Inferior parietal cortex (tissue), 1 donor: Measurements from ENCODE around the gene HPD.
A peak's percentile ranks its signal among the peaks of the same experiment; 100 is the strongest.

ENCODE experiments used
- DNase-seq: peaks from one replicate; pipeline ENCODE4 v3.0.0-alpha.2; 2016; ENCODE audit errors: extremely low spot score

Gene HPD

DNA sequence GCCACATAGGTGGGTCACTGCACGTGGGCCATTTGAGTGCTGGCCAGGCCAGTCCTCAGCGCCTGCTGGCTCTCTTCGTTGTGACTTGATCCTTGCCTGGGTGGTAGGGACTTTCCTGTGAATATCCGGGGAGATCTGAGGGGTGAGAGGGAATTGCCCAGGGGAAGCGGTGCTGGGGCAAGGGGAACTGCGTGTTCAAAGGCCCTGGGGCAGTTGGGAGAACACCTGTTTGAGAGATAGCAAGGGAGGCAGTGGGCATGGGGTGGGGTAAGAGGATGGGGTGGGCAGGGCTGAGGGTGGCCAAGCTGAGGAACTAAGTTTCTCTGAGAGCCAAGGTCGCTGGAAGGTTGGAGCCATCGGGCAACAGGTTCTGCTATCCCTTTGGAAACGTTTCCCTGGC, 29.8 kb downstream of the HPD start:
- no peak for DNase-seq

DNA sequence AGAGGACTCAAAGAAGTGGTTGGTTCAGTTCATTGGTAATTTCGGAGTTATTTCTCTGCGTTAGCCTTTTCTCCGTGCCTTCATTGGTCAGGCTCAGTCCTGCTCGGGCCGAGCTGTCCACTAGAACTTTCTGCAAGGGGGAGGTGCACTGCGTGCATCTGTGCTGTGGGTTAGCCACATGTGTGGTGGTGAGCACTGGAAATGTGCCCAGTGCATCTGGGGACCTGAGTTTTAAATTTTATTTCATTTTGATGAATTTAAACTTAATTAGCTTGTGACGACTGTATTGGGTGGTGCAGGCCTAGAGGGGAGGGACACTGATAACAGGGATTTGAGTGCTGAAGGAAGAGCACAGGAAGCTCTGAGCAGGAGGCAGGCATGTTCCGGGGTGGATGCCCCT, 30.4 kb downstream of the HPD start:
- no peak for DNase-seq

DNA sequence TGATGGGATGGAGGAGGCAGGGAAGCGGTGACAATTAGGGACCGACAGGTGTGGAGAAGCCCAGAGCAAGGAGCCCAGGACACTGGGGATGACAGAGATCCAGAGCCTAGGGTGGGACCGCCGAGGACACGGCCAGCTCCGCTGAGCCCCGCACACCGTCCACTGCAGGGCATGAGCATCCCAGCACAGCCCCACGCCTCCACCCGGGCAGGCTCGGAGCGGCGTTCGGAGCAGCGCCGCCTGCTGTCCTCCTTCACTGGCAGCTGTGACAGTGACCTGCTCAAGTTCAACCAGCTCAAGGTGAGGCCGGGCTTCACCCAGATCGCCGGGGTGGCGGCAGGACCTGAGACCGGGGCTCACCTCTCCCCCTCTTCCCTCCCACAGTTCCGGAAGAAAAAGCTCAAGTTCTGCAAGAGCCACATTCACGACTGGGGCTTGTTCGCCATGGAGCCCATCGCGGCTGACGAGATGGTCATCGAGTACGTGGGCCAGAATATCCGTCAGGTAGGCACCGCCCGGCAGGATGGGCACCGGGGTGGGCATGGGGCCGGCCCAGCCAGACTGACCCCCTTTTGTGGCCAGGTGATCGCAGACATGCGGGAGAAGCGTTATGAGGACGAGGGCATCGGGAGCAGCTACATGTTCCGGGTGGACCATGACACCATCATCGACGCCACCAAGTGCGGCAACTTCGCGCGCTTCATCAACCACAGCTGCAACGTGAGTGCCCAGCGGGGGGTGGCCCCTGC, 31.1 kb downstream of the HPD start:
- DNase-seq = no peak

DNA sequence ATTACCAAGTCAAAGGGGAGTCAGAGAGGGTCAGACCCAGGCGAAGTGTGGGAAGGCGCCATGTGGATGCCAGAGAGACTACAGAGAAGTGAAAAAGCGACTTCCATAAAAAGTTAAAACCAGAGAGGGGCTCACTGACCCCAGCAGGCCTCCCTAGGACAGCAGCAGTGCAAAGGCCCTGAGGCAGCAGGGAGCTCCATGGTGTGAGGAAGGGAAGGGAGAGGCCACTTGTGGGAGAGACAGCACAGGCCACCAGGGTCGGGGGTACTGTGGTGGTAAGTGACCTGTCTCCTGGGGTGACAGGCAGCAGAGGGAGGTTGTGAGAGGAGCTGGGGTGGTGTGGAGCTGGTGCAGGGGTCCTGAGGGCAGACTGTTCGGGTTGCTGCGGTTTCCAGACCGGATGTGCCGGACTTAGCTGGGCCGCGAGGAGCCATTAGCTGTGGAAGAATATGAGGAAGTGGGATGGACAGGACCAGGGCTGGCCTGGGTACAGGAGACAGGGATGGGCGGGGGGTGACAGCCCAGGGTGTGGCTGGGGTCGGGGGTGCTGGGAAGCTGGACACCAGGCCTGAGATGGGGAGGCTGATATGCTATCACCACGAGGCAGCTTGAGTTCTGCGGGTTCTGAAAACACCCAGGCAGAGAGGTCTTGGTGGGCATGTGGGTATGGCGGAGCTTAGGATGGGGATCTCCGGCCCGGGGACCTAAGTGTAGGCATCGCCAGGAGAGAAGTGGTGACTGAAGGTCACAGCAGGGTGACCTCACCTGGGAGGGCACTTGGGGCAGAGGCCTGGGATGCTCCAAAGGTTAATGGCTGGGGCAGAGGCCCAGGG, 32.1 kb downstream of the HPD start:
- no peak for DNase-seq

DNA sequence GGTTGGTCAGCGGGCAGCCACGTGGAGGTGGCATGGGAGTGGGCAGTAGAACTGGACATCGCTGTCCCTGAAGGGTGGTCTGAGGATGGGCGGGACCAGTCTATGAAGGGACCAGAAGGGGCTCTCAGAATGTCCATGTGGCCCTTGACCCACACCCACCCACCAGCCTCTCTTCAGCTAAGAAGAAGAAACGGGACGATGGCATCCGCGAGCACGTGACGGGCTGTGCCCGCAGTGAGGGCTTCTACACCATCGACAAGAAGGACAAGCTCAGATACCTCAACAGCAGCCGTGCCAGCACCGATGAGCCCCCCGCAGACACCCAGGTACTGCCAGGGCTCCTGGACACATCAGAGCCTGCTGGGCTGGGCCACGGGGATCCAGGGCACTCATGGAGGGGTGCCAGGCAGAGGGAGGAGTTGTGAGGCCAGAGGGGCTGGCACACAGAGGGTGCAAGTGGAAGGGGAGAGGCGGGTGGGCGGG, 33.6 kb downstream of the HPD start:
- no peak for DNase-seq

DNA sequence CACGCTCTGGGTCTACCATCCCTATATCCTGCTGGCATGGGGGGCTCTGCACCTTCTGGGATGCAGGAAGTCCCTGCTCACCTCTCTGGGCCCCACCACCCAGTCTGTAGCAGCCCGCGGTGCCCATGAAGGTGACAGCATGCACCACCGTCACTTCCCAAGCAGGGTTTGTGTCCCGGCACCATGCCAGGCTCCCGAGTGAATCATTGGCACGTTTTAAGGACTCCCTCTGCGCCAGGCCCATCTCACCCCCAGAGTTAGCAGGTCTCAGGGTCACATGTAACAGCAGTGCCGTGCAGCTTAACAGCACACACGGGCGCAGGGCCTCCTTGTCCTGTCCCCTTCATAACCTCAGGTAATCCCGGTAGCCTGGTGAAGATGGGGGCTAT, 34.9 kb downstream of the HPD start:
- DNase-seq = no peak

DNA sequence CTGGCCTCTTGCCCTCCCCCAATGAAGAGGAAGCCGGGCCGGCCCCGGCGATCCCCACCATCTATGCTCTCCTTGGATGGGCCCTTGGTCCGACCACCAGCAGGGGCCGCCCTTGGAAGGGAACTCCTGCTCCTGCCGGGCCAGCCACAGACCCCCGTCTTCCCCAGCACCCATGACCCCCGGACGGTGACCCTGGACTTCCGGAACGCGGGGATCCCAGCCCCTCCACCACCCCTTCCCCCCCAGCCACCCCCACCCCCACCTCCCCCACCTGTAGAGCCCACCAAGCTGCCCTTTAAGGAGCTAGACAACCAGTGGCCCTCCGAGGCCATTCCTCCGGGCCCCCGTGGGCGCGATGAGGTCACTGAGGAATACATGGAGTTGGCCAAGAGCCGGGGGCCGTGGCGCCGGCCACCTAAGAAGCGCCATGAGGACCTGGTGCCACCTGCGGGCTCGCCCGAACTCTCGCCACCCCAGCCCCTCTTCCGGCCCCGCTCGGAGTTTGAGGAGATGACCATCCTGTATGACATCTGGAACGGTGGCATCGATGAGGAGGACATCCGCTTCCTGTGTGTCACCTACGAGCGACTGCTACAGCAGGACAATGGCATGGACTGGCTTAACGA, 35.4 kb downstream of the HPD start:
- no peak for DNase-seq

DNA sequence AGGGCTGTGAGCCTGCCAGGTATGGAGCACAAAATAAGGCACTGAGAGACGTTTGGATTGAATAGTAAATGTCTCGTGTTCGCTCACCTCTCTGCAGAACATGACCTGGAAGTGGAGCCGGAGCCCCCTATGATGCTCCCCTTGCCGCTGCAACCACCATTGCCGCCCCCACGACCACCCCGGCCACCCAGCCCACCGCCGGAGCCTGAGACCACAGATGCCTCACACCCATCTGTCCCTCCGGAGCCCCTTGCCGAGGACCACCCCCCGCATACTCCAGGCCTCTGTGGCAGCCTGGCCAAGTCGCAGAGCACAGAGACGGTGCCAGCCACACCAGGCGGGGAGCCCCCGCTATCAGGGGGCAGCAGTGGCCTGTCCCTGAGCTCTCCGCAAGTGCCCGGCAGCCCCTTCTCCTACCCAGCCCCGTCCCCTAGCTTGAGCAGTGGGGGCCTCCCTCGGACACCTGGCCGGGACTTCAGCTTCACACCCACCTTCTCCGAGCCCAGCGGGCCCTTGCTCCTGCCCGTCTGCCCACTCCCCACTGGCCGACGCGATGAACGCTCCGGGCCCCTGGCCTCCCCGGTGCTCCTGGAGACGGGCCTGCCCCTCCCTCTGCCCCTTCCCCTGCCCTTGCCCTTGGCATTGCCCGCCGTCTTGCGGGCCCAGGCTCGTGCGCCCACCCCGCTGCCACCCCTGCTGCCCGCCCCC, 36.1 kb downstream of the HPD start:
- DNase-seq = no peak

DNA sequence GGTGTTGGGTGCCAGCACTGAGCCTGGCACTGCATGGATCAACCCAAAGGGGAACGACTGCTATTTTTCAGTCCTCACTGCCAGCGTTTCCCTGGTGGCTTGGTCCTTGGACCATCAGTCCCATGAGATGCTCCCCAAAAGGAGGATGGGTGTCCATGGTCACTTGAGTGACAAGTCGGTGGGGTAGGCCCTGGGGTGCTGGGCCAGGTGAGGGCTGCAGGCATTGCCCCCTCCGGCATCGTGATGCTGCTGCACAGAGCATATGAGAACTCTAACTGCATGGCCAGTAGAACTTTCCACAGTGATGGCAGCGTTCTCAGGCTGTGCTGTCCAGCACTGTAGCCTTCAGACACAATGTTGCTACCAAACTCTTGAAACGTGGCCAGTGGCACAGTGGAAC, 38.6 kb downstream of the HPD start:
- DNase-seq = no peak

DNA sequence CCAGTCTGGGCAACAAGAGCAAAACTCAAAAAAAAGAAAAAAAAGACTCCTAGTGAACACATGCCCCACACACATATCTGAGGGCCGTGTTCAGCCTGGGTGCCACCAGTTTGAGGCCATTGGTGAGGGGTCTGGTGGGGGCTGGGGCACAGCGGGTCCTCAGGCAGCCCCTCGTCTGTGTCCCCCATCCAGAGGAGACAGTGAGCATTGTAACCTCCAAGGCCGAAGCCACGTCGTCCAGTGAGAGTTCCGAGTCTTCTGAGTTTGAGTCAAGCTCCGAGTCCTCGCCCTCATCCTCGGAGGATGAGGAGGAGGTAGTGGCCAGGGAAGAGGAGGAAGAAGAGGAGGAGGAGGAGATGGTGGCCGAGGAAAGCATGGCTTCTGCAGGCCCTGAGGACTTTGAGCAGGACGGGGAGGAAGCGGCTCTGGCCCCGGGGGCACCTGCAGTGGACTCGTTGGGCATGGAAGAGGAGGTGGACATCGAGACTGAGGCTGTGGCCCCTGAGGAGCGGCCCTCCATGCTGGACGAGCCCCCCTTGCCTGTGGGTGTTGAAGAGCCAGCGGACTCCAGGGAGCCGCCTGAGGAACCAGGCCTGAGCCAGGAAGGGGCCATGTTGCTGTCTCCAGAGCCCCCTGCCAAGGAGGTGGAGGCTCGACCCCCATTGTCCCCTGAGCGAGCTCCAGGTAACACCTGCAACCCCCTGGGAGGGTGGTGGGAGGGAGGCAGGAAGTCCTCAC, 39.3 kb downstream of the HPD start:
- DNase-seq = no peak

DNA sequence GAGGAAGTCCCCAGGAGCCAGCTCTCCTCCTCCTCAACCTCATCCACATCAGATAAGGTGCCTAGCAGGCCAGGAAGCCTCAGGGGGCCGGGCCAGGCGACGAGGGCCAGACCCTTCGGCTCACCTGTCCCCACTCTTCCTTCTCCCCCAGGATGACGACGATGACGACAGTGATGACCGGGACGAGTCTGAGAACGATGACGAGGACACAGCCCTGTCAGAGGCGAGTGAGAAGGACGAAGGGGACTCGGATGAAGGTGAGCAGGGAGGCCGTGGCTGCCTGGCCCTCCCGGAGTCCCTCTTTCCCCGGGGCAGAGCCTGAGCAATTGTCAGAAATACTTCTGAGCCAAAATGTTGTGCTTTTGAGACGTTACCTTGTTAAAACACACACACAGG, 41.0 kb downstream of the HPD start:
- no peak for DNase-seq

DNA sequence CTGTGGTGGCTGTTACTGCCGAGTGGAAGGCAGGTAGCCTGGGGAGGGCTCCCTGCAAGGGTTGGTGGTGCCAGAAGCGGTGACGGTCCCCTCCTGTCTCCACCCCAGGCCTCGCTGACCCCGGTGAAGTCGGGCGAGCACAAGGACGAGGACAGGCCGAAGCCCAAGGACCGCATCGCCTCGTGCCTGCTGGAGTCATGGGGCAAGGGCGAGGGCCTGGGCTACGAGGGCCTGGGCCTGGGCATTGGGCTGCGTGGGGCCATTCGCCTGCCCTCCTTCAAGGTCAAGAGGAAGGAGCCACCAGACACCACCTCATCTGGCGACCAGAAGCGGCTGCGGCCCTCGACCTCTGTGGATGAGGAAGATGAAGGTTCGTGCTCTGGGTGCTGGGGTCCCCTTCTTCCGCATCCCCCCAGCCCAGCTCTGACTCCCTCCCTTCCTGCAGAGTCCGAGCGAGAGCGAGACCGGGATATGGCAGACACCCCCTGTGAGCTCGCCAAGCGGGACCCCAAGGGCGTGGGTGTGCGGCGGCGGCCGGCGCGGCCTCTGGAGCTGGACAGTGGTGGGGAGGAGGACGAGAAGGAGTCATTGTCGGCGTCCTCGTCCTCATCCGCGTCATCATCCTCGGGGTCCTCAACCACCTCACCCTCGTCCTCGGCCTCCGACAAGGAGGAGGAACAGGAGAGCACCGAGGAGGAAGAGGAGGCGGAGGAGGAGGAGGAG, 41.6 kb downstream of the HPD start:
- no peak for DNase-seq

DNA sequence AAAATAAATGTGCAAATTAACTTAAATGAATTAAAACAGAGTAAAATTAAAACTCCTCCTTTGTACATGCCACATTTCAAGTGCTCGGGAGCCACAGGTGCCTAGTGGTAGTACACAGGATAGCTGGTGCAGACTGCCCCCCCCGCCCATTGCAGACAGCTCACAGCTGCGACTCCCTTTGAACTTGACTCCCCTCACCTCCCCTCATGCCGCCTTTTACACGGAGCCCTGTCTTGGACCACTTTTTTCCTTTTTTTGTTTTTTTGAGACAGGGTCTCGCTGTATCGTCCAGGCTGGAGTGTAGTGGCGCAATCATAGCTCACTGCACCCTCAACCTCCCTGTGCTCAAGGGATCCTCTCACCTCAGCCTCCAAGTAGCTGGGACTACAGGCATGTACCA, 43.4 kb downstream of the HPD start:
- no peak for DNase-seq

DNA sequence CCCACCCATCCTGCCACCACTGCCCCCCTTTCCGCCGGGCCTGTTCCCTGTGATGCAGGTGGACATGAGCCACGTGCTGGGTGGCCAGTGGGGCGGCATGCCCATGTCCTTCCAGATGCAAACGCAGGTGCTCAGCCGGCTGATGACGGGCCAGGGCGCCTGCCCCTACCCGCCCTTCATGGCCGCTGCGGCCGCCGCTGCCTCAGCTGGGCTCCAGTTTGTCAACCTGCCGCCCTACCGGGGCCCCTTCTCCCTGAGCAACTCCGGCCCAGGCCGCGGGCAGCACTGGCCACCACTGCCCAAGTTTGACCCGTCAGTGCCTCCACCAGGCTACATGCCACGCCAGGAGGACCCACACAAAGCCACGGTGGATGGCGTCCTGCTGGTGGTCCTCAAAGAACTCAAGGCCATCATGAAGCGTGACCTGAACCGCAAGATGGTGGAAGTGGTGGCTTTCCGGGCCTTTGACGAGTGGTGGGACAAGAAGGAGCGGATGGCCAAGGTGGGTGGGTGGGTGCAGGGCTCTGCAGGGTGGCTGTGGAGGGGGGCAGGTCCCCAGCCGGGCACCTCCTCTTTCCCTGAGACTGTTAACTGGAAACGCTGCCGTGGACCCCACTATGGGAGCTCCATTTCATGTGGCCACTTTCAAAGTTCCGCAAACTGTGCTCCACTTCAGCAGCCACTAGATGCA, 44.1 kb downstream of the HPD start:
- no peak for DNase-seq

DNA sequence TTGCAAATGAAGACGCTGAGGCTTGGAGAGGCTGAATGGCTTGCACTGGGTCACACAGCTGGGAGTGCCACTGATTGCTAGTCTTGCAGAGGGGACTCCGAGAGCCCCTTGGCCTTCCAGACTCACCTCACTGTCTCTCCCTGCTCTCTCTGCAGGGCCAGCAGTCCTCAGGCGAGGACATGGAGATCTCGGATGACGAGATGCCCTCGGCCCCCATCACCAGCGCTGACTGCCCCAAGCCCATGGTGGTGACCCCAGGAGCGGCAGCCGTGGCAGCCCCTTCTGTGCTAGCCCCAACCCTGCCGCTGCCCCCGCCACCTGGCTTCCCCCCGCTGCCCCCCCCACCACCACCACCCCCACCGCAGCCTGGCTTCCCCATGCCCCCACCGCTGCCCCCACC, 44.7 kb downstream of the HPD start:
- no peak for DNase-seq

DNA sequence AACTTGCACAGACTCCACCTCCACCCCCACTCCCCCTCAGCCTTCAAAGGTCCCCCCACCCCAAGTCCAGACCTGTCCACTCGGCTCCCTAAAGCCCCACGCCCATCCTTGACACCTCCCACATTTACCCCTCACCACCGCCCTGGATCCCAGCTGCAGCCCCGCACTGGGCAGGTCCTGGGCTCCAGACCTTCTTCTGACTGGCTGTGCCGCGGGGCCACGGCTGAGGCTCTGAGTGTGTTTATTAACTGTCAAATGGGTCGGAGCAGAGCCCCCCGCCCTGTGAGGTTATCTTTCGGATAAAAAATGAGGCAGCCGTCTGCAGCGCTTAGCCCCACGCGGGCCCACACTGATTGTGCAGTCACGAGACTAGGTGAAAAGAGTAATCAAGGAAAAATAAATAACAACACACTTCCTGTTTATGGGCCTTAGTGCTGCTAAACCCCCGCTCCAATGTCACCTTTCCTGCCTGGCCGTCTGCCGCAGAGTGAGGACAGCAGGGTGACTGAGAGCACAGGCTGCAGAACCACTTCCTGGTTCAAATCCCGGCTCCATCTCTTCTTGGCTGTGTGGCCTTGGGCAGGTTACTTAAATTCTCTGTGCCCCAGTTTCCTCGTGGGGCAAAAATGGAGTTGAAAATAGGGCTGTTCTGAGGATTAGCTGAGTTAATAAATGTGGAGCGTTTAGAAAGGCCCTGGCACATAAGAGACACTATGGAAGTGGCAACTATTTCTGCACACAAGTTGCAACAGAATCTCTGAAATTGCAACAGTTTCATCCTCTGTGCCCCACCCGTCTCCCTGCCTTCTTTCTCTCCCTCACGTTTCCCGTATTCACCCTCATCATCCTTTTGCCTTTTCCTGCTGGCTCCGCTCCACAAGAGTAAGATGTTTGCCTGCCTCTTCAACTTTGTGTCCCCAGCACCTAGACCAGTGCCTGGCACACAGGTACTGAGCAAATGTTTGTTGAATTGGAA, 45.5 kb downstream of the HPD start:
- DNase-seq = no peak

DNA sequence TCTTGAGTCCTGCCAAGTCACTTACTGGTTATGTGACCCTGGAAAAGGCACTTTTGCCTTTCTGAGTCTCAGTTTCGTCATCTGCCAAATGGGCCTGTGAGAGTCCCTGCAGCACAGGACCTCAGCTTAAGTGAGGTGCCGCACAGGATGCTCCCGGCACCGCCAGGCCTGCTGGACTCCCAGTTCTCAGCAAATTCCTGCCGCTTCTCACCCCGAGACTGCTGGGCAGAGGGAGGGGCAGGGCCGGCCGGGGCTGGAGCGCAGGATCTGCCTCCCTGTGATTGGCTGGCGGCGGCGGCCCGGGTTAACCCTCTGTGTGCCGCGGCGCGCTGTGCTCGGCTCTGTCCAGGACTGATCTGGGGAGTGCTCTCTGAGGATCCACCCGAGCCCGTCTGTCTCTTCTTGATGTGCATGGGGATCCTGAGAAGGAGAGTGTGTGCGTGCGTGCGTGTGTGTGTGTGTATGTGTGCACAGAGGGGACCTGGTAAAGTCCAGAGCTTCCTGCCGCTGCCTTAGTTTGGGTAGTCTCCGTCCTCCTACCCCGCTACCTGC, 46.3 kb downstream of the HPD start:
- DNase-seq = peak; percentile 19

DNA sequence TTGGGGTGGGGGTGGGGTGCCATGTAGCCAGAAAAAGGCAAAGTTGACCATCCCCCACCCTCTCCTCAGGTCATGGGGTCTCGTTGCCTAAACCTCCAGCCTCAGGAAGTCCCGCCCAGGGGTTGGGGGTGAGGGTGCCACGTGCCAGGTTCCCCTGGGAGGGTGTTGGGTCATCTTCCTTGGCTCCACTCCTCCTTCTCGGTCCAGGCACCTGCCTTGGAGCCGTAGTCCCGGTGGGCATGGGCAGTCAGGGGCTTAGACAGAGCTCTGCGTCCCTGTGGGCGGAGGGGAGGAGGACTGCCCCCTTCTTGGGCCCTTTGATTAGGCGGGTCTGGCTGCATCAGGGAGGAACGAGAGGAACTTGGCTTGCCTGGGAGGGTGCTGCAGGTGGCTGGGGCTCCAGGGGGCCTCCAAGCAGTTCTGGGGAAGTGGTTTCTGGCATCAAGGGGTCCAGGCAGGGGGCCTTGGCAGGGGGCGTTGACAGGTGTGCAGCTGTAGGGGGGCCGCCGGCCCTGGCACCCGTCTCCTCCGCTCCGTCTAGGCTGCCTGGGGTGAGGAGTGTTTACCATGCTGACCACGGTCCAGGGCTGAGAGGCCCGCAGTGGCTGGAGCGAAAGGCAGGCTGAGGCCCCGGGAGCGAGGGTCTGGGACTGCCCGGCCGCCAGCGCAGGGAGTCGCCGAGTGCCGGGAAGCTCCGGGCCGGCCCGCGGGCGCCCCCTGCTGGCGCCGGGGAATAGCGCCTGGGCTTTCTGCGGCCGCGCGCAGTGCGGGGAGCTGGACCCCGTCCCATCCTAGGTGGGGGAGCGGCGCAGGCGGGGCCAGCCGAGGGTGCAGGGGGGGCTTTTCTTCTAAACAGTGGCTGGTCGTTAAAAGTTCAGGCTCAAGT, 47.0 kb downstream of the HPD start:
- peak; percentile 67 for DNase-seq
